Right lobe of liver (tissue), 4 donors: ENCODE results near the gene IGF2R.
"Not testable (repeated sequence)": the region's sequence is repeated elsewhere in the genome, so short reads cannot be mapped to it uniquely, and the experiment has no call there.

Source experiments
- POLR2A ChIP-seq: fragments of 450-650 bp; IDR thresholded peaks from one replicate; pipeline ENCODE4 v1.6.1; 2017; ENCODE audit warnings: antibody characterized with exemption, mild to moderate bottlenecking
- TF ChIP-seq, protein P1 (sequence below), 4 donors: fragments of 200-600 bp in 3 of 4; fragments of 450-650 bp in 1 of 4; IDR thresholded peaks; one replicate each; pipeline versions ENCODE4 v1.5.1 to v1.8.0; 2016 to 2022; ENCODE audit warnings: antibody characterized with exemption in 4 of 4, mild to moderate bottlenecking in 2 of 4
- donor health status: DM: no; HTN: no; CAD: no.
- donor health status: DM: no; HTN: no; CAD: no.
- donor health status: DM: no; HTN: yes; CAD: no.

DNA sequence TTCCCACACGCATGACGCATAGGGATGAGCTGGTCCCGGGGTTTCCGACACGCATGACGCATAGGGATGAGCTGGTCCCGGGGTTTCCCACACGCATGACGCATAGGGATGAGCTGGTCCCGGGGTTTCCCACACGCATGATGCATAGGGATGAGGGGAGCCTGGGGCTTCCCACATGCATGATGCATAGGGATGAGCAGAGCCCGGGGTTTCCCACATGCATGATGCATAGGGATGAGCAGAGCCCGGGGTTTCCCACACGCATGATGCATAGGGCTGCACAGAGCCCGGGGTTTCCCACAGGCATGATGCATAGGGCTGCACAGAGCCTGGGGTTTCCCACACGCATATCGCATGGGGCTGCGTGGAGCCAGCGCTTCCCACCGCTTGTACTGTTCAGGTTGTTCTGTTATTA is 165.5 kb downstream of the IGF2R start:
- not testable (repeated sequence) for TF ChIP-seq POLR2A
- TF ChIP-seq, protein P1, sequence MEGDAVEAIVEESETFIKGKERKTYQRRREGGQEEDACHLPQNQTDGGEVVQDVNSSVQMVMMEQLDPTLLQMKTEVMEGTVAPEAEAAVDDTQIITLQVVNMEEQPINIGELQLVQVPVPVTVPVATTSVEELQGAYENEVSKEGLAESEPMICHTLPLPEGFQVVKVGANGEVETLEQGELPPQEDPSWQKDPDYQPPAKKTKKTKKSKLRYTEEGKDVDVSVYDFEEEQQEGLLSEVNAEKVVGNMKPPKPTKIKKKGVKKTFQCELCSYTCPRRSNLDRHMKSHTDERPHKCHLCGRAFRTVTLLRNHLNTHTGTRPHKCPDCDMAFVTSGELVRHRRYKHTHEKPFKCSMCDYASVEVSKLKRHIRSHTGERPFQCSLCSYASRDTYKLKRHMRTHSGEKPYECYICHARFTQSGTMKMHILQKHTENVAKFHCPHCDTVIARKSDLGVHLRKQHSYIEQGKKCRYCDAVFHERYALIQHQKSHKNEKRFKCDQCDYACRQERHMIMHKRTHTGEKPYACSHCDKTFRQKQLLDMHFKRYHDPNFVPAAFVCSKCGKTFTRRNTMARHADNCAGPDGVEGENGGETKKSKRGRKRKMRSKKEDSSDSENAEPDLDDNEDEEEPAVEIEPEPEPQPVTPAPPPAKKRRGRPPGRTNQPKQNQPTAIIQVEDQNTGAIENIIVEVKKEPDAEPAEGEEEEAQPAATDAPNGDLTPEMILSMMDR (IDR thresholded peaks at IDR 0.05): not testable (repeated sequence)
